PFSK-1 (cell line): ENCODE data around the gene SF3B5.
A peak's percentile ranks its signal among the peaks of the same experiment; 100 is the strongest.

Experiments
- FOXP2 ChIP-seq: optimal IDR thresholded peaks from 2 replicates; pipeline ENCODE3; 2011; ENCODE audit warnings: borderline replicate concordance, control low read depth, inconsistent platforms; ENCODE audit not compliant: insufficient read depth; ENCODE audit errors: extremely low read length, extremely low read depth
- POLR2AphosphoS5 ChIP-seq: IDR thresholded peaks from 2 replicates; pipeline ENCODE4 v1.6.1; 2012; ENCODE audit warnings: low read depth, mild to moderate bottlenecking, control low read depth, low read length, moderate library complexity
- SIN3A ChIP-seq: IDR thresholded peaks from 2 replicates; pipeline ENCODE4 v1.6.1; 2012; ENCODE audit warnings: mild to moderate bottlenecking, low read length, moderate library complexity, borderline replicate concordance; ENCODE audit not compliant: insufficient read depth
- TAF1 ChIP-seq: IDR thresholded peaks from 2 replicates; pipeline ENCODE4 v1.6.1; 2012; ENCODE audit warnings: low read length, control low read depth, borderline replicate concordance; ENCODE audit not compliant: insufficient read depth
- TF ChIP-seq, protein P1 (sequence below), 2 experiments: IDR thresholded peaks; 2 replicates each; pipeline versions ENCODE4 v1.6.1 to v1.8.0; 2011 to 2012; ENCODE audit warnings: low read depth in 2 of 2, low read length in 2 of 2, control low read depth in 1 of 2, inconsistent platforms in 1 of 2, mild to moderate bottlenecking in 1 of 2, moderate library complexity in 1 of 2; ENCODE audit not compliant: insufficient read depth in 1 of 2

The SF3B5 gene

DNA sequence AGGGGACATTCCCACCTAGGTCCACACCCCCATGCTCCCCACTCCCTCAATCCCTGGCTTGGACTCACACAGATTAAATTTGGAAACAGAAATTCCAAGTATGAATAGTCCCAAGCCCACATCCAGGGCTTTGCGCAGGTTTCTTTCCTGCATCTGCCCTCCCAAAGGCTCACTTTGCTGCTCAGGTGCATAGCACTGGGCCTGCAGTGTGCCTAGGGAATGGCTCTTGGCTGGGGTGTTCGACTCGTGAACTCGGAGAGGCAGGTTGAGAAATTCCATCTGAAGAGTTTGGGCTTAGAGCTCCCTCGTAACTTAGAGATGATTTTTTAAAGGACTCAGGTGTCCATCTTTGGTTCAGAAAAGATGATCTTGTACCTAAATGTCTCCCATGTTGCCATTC, 14.8 kb upstream of the SF3B5 start:
- no peak for TF ChIP-seq TAF1
- TF ChIP-seq FOXP2, result no peak
- no peak for TF ChIP-seq SIN3A

DNA sequence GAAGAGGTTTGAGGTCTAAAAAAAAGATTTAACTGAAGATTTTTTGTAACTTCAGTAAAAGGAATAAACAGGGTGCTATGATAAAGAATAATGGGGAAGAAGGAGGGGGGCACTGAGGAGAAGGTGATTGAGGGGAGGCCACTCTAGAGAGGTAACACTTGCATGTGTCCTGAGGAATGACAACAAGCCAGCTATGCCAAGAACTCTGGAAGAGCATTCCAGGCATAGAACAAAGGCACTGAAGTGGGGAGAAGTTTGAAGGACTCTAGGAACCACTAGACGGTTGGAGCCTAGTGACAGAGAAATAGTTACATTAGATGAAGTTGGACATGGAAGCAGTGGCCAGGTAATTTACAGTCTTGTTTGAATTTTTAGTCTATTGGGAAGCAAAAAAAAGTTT, 10.8 kb upstream of the SF3B5 start:
- TF ChIP-seq SIN3A, result no peak
- TF ChIP-seq POLR2AphosphoS5, result no peak
- no peak for TF ChIP-seq FOXP2
- TF ChIP-seq, protein P1, sequence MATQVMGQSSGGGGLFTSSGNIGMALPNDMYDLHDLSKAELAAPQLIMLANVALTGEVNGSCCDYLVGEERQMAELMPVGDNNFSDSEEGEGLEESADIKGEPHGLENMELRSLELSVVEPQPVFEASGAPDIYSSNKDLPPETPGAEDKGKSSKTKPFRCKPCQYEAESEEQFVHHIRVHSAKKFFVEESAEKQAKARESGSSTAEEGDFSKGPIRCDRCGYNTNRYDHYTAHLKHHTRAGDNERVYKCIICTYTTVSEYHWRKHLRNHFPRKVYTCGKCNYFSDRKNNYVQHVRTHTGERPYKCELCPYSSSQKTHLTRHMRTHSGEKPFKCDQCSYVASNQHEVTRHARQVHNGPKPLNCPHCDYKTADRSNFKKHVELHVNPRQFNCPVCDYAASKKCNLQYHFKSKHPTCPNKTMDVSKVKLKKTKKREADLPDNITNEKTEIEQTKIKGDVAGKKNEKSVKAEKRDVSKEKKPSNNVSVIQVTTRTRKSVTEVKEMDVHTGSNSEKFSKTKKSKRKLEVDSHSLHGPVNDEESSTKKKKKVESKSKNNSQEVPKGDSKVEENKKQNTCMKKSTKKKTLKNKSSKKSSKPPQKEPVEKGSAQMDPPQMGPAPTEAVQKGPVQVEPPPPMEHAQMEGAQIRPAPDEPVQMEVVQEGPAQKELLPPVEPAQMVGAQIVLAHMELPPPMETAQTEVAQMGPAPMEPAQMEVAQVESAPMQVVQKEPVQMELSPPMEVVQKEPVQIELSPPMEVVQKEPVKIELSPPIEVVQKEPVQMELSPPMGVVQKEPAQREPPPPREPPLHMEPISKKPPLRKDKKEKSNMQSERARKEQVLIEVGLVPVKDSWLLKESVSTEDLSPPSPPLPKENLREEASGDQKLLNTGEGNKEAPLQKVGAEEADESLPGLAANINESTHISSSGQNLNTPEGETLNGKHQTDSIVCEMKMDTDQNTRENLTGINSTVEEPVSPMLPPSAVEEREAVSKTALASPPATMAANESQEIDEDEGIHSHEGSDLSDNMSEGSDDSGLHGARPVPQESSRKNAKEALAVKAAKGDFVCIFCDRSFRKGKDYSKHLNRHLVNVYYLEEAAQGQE (IDR thresholded peaks at IDR 0.05; ENCODE audit: insufficient read depth in 1 of 2, low read depth in 2 of 2, low read length in 2 of 2), result no peak
- no peak for TF ChIP-seq TAF1

DNA sequence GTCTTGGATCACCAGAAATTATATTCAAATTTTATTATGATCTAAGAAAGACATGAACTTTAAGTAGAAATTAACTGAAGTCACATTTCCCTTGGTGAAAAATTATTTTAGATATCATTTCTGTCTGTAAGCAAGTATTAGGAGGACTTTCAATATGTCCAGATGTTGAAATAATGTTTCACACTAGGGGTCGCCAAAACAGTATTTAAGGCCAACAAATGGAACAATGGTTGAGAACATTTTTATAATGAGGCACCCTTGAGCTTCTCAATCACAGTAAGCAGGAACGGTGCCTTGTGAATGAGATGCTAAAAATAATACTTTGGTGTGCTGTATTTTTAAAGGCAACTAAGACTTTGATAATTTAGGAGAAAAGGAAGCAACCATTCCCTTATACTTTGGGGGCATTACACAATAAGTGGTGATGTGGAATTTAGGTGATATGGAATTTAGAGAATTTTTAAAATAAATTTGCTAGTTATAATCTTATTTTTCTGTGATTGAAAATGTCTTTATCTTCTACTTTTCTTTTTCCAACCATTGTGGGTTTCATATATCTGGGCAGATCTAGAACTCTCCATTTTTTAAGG, 9.6 kb upstream of the SF3B5 start:
- TF ChIP-seq TAF1 (peak; percentile 30; the same call in 1 of the 2 replicates), POLR2AphosphoS5 (no peak), SIN3A (no peak), FOXP2 (no peak)
- TF ChIP-seq, protein P1 (IDR thresholded peaks at IDR 0.05; ENCODE audit: insufficient read depth in 1 of 2, low read depth in 2 of 2, low read length in 2 of 2), result no peak

DNA sequence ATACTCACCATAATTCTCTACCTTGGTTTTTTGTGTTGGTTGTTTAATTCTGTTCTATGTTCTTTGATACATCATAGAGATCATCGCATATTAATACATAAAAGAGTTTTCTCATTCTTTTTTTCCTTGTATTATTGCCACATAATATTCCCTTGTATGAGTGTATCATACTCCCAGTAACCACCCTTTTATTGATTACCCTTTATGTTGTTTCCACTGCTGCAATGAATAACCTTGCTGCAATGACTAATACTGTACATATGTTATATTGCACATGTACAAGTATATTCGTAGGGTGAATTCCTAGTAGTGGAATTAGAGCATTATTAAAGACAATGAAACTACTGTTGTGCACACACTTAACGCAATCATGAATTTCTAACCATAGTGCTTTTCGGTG, 9.1 kb upstream of the SF3B5 start:
- TF ChIP-seq SIN3A (no peak), TAF1 (no peak), POLR2AphosphoS5 (no peak), FOXP2 (no peak)
- TF ChIP-seq, protein P1 (IDR thresholded peaks at IDR 0.05; ENCODE audit: insufficient read depth in 1 of 2, low read depth in 2 of 2, low read length in 2 of 2), result no peak

DNA sequence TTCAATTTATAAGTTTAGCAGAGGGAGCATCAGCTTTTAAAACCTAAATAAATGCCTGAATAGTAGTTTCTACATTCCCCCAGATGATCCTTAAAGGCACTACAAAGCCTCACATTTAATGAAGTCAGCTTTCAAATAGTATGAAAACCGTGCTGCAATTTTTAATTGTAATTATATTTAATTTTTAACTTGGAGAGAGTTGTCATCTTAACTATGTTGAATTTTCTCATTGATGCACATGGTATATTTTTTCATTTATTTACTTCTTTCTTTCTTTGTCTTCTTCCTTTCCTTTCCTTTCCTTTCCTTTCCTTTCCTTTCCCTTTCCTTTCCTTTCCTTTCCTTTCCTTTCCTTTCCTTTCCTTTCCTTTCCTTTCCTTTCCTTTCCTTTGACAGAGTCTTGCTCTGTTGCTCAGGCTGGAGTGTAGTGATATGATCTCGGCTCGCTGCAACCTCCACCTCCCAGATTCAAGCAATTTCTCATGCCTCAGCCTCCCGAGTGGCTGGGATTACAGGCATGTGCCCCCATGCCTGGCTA, 7.7 kb upstream of the SF3B5 start:
- TF ChIP-seq, protein P1 (IDR thresholded peaks at IDR 0.05; ENCODE audit: insufficient read depth in 1 of 2, low read depth in 2 of 2, low read length in 2 of 2), result no peak
- TF ChIP-seq TAF1 (no peak), FOXP2 (no peak), POLR2AphosphoS5 (no peak), SIN3A (no peak)
